Mesenchymal stem cell (in vitro differentiated cells and primary cell): ENCODE measurements around the gene LDLRAP1.

ENCODE experiments used
- DNase-seq: peaks from one replicate; pipeline ENCODE4 v3.0.0-alpha.2; 2013
- H2AFZ ChIP-seq: one replicate; pipeline ENCODE4 v1.6.1; 2013; ENCODE audit warnings: low read depth, mild to moderate bottlenecking, control low read depth, inconsistent platforms, low read length, moderate library complexity
- H2AK5ac ChIP-seq: 2 replicates; pipeline ENCODE4 v1.6.1; 2013; ENCODE audit warnings: low read length, moderate library complexity, mild to moderate bottlenecking, inconsistent platforms; ENCODE audit not compliant: severe bottlenecking
- H2BK120ac ChIP-seq: one replicate; pipeline ENCODE4 v1.6.1; 2013; ENCODE audit warnings: low read depth, mild to moderate bottlenecking, inconsistent platforms, low read length, moderate library complexity
- H2BK12ac ChIP-seq, 2 experiments: one replicate each; pipeline ENCODE4 v1.6.1; 2013; ENCODE audit warnings: inconsistent platforms in 2 of 2, low read length in 2 of 2, mild to moderate bottlenecking in 2 of 2, moderate library complexity in 2 of 2, control low read depth in 1 of 2
- H2BK15ac ChIP-seq: one replicate; pipeline ENCODE4 v1.6.1; 2013; ENCODE audit warnings: mild to moderate bottlenecking, low read depth, inconsistent platforms; ENCODE audit not compliant: poor library complexity, severe bottlenecking
- H2BK5ac ChIP-seq: 2 replicates; pipeline ENCODE4 v1.6.1; 2013; ENCODE audit warnings: low read depth, mild to moderate bottlenecking, low read length, control low read depth, inconsistent platforms; ENCODE audit not compliant: poor library complexity, severe bottlenecking
- H3K14ac ChIP-seq, 2 experiments: one replicate each; pipeline ENCODE4 v1.6.1; 2013; ENCODE audit warnings: inconsistent platforms in 2 of 2, low read length in 2 of 2, control low read depth in 1 of 2, mild to moderate bottlenecking in 1 of 2, moderate library complexity in 1 of 2
- H3K18ac ChIP-seq, 2 experiments: one replicate each; pipeline ENCODE4 v1.6.1; 2013; ENCODE audit warnings: inconsistent platforms in 2 of 2, low read length in 2 of 2, control low read depth in 1 of 2, low read depth in 1 of 2, mild to moderate bottlenecking in 1 of 2
- H3K23ac ChIP-seq, 2 experiments: one replicate each; pipeline ENCODE4 v1.6.1; 2013; ENCODE audit warnings: inconsistent platforms in 2 of 2, low read length in 2 of 2, mild to moderate bottlenecking in 2 of 2, moderate library complexity in 2 of 2, control low read depth in 1 of 2
- H3K27ac ChIP-seq: 2 replicates; pipeline ENCODE4 v1.5.1; 2013; ENCODE audit warnings: mild to moderate bottlenecking, moderate library complexity, low read length, control low read depth, inconsistent platforms; ENCODE audit not compliant: poor library complexity, severe bottlenecking
- H3K27me3 ChIP-seq, 2 experiments: 2 replicates each; pipeline versions ENCODE4 v1.6.1 to v1.7.0; 2013; ENCODE audit warnings: low read length in 2 of 2, mild to moderate bottlenecking in 2 of 2, moderate library complexity in 2 of 2, control low read depth in 1 of 2, inconsistent platforms in 1 of 2; ENCODE audit not compliant: control insufficient read depth in 1 of 2, insufficient read depth in 1 of 2
- H3K36me3 ChIP-seq, 2 experiments: 2 replicates each; pipeline versions ENCODE4 v1.6.1 to v1.7.0; 2013; ENCODE audit warnings: low read length in 2 of 2, control low read depth in 1 of 2, inconsistent platforms in 1 of 2, low read depth in 1 of 2, mild to moderate bottlenecking in 1 of 2; ENCODE audit not compliant: insufficient read depth in 2 of 2, control insufficient read depth in 1 of 2
- H3K4ac ChIP-seq, 2 experiments: one replicate each; pipeline ENCODE4 v1.6.1; 2013; ENCODE audit warnings: inconsistent platforms in 2 of 2, low read length in 2 of 2, mild to moderate bottlenecking in 2 of 2, moderate library complexity in 2 of 2, control low read depth in 1 of 2, low read depth in 1 of 2
- H3K4me1 ChIP-seq: 2 replicates; pipeline ENCODE4 v1.6.1; 2013; ENCODE audit warnings: low read depth, low read length, control low read depth; ENCODE audit not compliant: control insufficient read depth, insufficient read depth
- H3K4me2 ChIP-seq: 2 replicates; pipeline ENCODE4 v1.6.1; 2013; ENCODE audit warnings: low read length, mild to moderate bottlenecking, inconsistent platforms; ENCODE audit not compliant: poor library complexity, severe bottlenecking
- H3K4me3 ChIP-seq, 2 experiments: 2 replicates each; pipeline versions ENCODE4 v1.5.1 to v1.7.0; 2013; ENCODE audit warnings: low read length in 2 of 2, mild to moderate bottlenecking in 2 of 2, control low read depth in 1 of 2, low read depth in 1 of 2; ENCODE audit not compliant: insufficient read depth in 1 of 2
- H3K79me1 ChIP-seq: replicated peaks from 2 replicates; pipeline ENCODE4 v1.6.1; 2013; ENCODE audit warnings: mild to moderate bottlenecking, control low read depth, low read length, inconsistent platforms; ENCODE audit not compliant: poor library complexity, severe bottlenecking
- H3K9ac ChIP-seq: 2 replicates; pipeline ENCODE4 v1.7.0; 2013; ENCODE audit warnings: mild to moderate bottlenecking, low read length, moderate library complexity
- H3K9me3 ChIP-seq: 2 replicates; pipeline ENCODE4 v1.7.0; 2013; ENCODE audit warnings: mild to moderate bottlenecking, low read length; ENCODE audit not compliant: control insufficient read depth
- H4K8ac ChIP-seq: one replicate; pipeline ENCODE4 v1.6.1; 2013; ENCODE audit warnings: inconsistent platforms, mild to moderate bottlenecking, low read length, moderate library complexity
- H4K91ac ChIP-seq: one replicate; pipeline ENCODE4 v1.6.1; 2013; ENCODE audit warnings: mild to moderate bottlenecking, low read length, inconsistent platforms
- WGBS: methylation state at CpG from one replicate; pipeline ENCODE4 v1.1.7; 2013; ENCODE audit warnings: mixed read lengths; 5-methylcytosine and 5-hydroxymethylcytosine counted together

Gene LDLRAP1

GRCh38 chr1:25513666-25514065 is 29.7 kb upstream of the LDLRAP1 start:
- no peak overlapping the region for H2BK120ac ChIP-seq
- DNase-seq = no peak
- no peak overlapping the region for H2BK5ac ChIP-seq
- no peak overlapping the region for H4K8ac ChIP-seq
- WGBS = 74% methylated on average over 4 of the region's 4 CpGs
- no peak overlapping the region for H3K23ac ChIP-seq
- no peak overlapping the region for H2AFZ ChIP-seq
- H2BK12ac ChIP-seq = no peak overlapping the region
- H3K18ac ChIP-seq = no peak overlapping the region
- H3K27me3 ChIP-seq = peaks cover 0 to 33% of the 10 kb centered on the region in 2 experiments
- H3K27ac ChIP-seq = no peak overlapping the region
- no peak overlapping the region for H3K4ac ChIP-seq
- no peaks in the 10 kb centered on the region for H3K36me3 ChIP-seq
- peaks cover 2% of the 10 kb centered on the region for H3K4me1 ChIP-seq
- no peak overlapping the region for H2BK15ac ChIP-seq
- no peak overlapping the region for H3K14ac ChIP-seq
- H3K79me1 ChIP-seq = no peaks in the 10 kb centered on the region
- H3K9ac ChIP-seq = no peak overlapping the region
- peaks cover 3% of the 10 kb centered on the region for H3K9me3 ChIP-seq
- H2AK5ac ChIP-seq = no peak overlapping the region
- no peak overlapping the region for H3K4me3 ChIP-seq
- H3K4me2 ChIP-seq = no peak overlapping the region
- H4K91ac ChIP-seq = no peak overlapping the region

- Histone ChIP-seq H2AK5ac (no peak overlapping the region), H3K27ac (no peak overlapping the region), H3K4me2 (no peak overlapping the region), H3K4ac (no peak overlapping the region), H3K36me3 (no peaks in the 10 kb centered on the region), H3K79me1 (no peaks in the 10 kb centered on the region), H3K4me1 (peaks cover 7% of the 10 kb centered on the region), H4K8ac (no peak overlapping the region), H2BK15ac (no peak overlapping the region), H2BK120ac (no peak overlapping the region), H3K18ac (no peak overlapping the region), H3K9ac (no peak overlapping the region), H3K27me3 (peaks cover 0 to 33% of the 10 kb centered on the region in 2 experiments), H3K4me3 (no peak overlapping the region), H2BK5ac (no peak overlapping the region), H2AFZ (no peak overlapping the region), H4K91ac (no peak overlapping the region), H2BK12ac (no peak overlapping the region), H3K23ac (no peak overlapping the region), H3K14ac (no peak overlapping the region), H3K9me3 (peaks cover 3% of the 10 kb centered on the region)
- DNase-seq = no peak
- WGBS = 78% methylated on average over 1 of the region's 6 CpGs
Measured at GRCh38 chr1:25515033-25515432, 28.4 kb upstream of the LDLRAP1 start.

DNA sequence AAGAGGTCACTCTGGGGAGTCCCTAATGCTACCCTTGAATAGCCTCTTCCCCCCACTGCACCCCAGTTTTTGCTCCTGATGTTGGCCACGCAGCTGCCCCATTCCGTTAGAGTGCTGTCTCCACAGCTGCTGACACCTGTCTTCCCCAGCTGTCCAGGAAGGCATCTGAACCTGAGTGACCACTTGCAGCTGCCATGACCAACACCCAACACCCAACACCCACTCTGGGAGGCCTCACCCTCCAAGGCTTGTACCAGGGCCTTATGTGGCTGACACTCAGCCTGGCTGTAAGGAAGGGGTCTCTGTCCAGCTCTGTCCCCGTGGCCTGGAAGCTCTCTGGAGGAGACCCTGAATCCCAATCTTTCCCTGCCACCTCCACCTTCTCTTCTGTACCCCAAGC is 26.7 kb upstream of the LDLRAP1 start:
- H3K18ac ChIP-seq = no peak overlapping the region
- H3K9ac ChIP-seq = no peak overlapping the region
- H3K9me3 ChIP-seq = peaks cover 3% of the 10 kb centered on the region
- H2BK120ac ChIP-seq = no peak overlapping the region
- H3K23ac ChIP-seq = no peak overlapping the region
- no peak overlapping the region for H2AFZ ChIP-seq
- peaks cover 11% of the 10 kb centered on the region for H3K4me1 ChIP-seq
- no peak overlapping the region for H4K91ac ChIP-seq
- WGBS = 61% methylated on average over 3 of the region's 3 CpGs
- H4K8ac ChIP-seq = no peak overlapping the region
- no peak overlapping the region for H3K27ac ChIP-seq
- H3K4me2 ChIP-seq = no peak overlapping the region
- H3K36me3 ChIP-seq = no peaks in the 10 kb centered on the region
- no peak overlapping the region for H2BK5ac ChIP-seq
- H2AK5ac ChIP-seq = no peak overlapping the region
- no peak overlapping the region for H3K4ac ChIP-seq
- H3K79me1 ChIP-seq = no peaks in the 10 kb centered on the region
- no peak for DNase-seq
- H3K27me3 ChIP-seq = peaks cover 0 to 33% of the 10 kb centered on the region in 2 experiments
- H2BK12ac ChIP-seq = no peak overlapping the region
- H3K14ac ChIP-seq = no peak overlapping the region
- no peak overlapping the region for H3K4me3 ChIP-seq
- H2BK15ac ChIP-seq = no peak overlapping the region

DNA sequence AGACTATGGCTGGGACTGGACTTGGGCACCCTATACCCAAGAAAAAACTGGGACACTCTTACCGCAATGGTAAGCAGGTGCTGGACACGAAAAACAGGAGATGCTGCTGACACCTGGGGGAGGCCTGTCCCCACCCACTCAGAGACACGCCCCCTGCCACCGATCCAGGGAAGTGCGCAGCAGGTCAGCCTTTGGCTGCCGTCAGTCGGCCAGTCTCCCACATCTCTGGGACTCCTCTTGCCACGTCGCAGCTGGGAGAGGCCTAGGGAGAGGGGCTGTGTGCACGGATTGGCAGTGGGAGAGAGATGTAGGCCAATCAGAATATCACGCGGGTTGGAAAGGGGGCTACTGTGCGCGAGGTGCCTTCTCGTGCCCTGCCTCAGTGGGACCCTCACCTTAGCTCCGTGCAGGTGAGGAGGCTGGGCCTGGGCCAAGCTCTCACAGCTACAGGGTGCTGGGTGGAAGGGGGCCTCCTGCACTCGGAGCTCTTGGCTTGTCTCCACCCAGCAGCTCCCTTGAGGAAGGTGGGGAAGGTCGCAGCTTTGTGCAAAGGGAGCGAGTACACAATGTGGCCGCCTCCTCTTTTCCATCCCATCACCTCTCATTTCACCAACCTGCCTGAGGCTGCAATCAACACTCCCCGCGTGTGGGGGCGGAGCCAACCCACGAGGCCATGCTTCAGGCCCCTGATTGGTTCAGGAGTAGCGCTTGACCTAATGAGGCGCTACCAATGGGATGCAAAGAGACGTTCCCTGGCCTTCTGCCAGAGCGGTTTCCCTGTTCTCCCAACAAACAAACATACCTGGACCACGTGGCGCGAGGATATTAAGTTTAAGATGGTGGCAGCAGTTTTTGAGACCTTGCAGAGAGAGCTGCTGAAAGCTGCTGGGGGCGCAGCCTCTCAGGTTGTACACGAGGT is 25.7 kb upstream of the LDLRAP1 start:
- H2BK5ac ChIP-seq = no peak overlapping the region
- H3K27me3 ChIP-seq = peaks cover 0 to 38% of the 10 kb centered on the region in 2 experiments
- no peak overlapping the region for H4K91ac ChIP-seq
- H2BK15ac ChIP-seq = no peak overlapping the region
- H2BK120ac ChIP-seq = no peak overlapping the region
- no peaks in the 10 kb centered on the region for H3K79me1 ChIP-seq
- no peak overlapping the region for H3K4ac ChIP-seq
- H3K4me2 ChIP-seq = no peak overlapping the region
- no peak overlapping the region for H3K14ac ChIP-seq
- no peak overlapping the region for H2AK5ac ChIP-seq
- 55% methylated on average over 33 of the region's 33 CpGs for WGBS
- H3K4me3 ChIP-seq = no peak overlapping the region
- no peak overlapping the region for H3K18ac ChIP-seq
- H2AFZ ChIP-seq = no peak overlapping the region
- H3K9ac ChIP-seq = no peak overlapping the region
- no peak overlapping the region for H3K27ac ChIP-seq
- H3K4me1 ChIP-seq = peaks cover 20% of the 10 kb centered on the region
- H2BK12ac ChIP-seq = no peak overlapping the region
- H3K23ac ChIP-seq = no peak overlapping the region
- H3K36me3 ChIP-seq = no peaks in the 10 kb centered on the region
- no peak overlapping the region for H4K8ac ChIP-seq
- no peak for DNase-seq
- H3K9me3 ChIP-seq = peaks cover 3% of the 10 kb centered on the region
